ENCODE results near the gene ALAS1.

The ALAS1 gene

DNA sequence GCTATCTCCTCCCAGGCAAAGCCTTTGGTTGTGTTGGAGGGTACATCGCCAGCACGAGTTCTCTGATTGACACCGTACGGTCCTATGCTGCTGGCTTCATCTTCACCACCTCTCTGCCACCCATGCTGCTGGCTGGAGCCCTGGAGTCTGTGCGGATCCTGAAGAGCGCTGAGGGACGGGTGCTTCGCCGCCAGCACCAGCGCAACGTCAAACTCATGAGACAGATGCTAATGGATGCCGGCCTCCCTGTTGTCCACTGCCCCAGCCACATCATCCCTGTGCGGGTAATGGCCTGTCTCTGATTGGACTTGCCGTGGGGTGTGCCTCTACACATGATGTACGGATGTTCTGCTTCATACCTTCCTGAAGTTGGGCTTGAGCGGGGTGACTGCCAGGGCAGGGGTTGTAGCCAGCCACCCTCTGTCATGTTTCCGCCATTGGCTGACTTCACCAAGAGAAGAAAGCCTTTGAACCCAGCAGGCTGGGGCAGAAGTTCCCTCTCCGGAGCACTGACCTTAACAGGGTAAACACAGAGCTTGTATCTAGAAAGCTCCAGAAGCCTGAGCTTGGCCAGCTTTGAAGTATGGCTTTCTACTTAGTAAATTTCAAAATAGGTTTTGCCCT lies 13.4 kb downstream of the ALAS1 start:
- no peak overlapping the region for H3K27ac ChIP-seq
- TF ChIP-seq, protein P1, sequence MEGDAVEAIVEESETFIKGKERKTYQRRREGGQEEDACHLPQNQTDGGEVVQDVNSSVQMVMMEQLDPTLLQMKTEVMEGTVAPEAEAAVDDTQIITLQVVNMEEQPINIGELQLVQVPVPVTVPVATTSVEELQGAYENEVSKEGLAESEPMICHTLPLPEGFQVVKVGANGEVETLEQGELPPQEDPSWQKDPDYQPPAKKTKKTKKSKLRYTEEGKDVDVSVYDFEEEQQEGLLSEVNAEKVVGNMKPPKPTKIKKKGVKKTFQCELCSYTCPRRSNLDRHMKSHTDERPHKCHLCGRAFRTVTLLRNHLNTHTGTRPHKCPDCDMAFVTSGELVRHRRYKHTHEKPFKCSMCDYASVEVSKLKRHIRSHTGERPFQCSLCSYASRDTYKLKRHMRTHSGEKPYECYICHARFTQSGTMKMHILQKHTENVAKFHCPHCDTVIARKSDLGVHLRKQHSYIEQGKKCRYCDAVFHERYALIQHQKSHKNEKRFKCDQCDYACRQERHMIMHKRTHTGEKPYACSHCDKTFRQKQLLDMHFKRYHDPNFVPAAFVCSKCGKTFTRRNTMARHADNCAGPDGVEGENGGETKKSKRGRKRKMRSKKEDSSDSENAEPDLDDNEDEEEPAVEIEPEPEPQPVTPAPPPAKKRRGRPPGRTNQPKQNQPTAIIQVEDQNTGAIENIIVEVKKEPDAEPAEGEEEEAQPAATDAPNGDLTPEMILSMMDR (conservative IDR thresholded peaks at IDR 0.05): no peak

GRCh38 chr3:52213005-52213404 lies 15.0 kb downstream of the ALAS1 start:
- no peak overlapping the region for H3K27ac ChIP-seq
- TF ChIP-seq, protein P1 (conservative IDR thresholded peaks at IDR 0.05): no peak

GRCh38 chr3:52213901-52214300 lies 15.9 kb downstream of the ALAS1 start:
- TF ChIP-seq, protein P1 (conservative IDR thresholded peaks at IDR 0.05): no peak

GRCh38 chr3:52215351-52215750 lies 17.4 kb downstream of the ALAS1 start:
- TF ChIP-seq, protein P1 (conservative IDR thresholded peaks at IDR 0.05): no peak
- no peak overlapping the region for H3K27ac ChIP-seq

More at GRCh38 chr3:52213901-52214300, 15.9 kb downstream of the ALAS1 start:
- H3K27ac ChIP-seq: no peak overlapping the region

- TF ChIP-seq, protein P1 (conservative IDR thresholded peaks at IDR 0.05): no peak
- H3K27ac ChIP-seq: peak overlapping the region; percentile 64
Measured at GRCh38 chr3:52216585-52217408, 18.8 kb downstream of the ALAS1 start.

- H3K27ac ChIP-seq: peak overlapping the region; percentile 64
- TF ChIP-seq, protein P1 (conservative IDR thresholded peaks at IDR 0.05): no peak
Measured at GRCh38 chr3:52217409-52217805, 19.4 kb downstream of the ALAS1 start.

DNA sequence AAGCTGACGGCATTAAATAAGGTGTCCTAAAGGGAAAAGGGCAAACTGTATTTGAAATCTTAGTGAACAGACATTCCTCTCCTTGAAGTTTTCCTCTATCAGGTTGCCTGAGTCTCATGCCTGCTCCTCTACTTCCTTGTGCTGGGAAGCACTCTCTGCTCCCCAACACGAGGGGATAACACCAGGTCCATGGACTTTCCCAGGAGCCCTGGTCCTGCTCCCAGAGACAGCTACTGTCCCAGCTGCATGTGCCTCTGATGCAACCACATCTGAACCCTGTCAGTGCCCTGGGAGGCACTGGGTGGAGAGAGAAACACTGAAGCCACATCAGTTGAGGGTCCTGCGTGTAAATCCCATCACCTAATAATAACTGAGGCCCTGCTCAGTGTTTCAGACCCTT lies 20.1 kb downstream of the ALAS1 start:
- TF ChIP-seq, protein P1 (conservative IDR thresholded peaks at IDR 0.05): no peak
- peak overlapping the region; percentile 64 for H3K27ac ChIP-seq
